HG02678 (cell line): ENCODE measurements around the gene PCYT1B.

Experiments
- ATAC-seq: cut with Tn5 transposase; IDR thresholded peaks from one replicate; pipeline ENCODE4 v1.9.1; 2021; ENCODE audit warnings: mild to moderate bottlenecking, moderate library complexity; ENCODE audit not compliant: unreplicated experiment

Gene PCYT1B

GRCh38 chrX:24536551-24536950 lies 110.6 kb downstream of the PCYT1B start:
- no peak for ATAC-seq

GRCh38 chrX:24528605-24529004 lies 118.5 kb downstream of the PCYT1B start:
- ATAC-seq, result no peak

GRCh38 chrX:24526616-24527015 lies 120.5 kb downstream of the PCYT1B start:
- ATAC-seq, result no peak

GRCh38 chrX:24525455-24525854 lies 121.7 kb downstream of the PCYT1B start:
- ATAC-seq, result no peak

- ATAC-seq, result no peak
These were observed 126.7 kb downstream of the PCYT1B start for GRCh38 chrX:24520472-24520871.

GRCh38 chrX:24515447-24515846 lies 131.7 kb downstream of the PCYT1B start:
- ATAC-seq, result no peak

- peak; percentile 99 for ATAC-seq
These were observed 133.7 kb downstream of the PCYT1B start for GRCh38 chrX:24513416-24513815.

GRCh38 chrX:24508375-24508774 lies 138.8 kb downstream of the PCYT1B start:
- ATAC-seq, result no peak
